COLO668 (cell line): ENCODE data around the gene RRAS2.
A peak's percentile ranks its signal among the peaks of the same experiment; 100 is the strongest.
"Not testable (repeated sequence)": the region's sequence is repeated elsewhere in the genome, so short reads cannot be mapped to it uniquely, and the experiment has no call there.

Experiments used
- DNase-seq: peaks from one replicate; lab custom pipeline; 2025; ENCODE audit not compliant: unreplicated experiment; lab: John Stamatoyannopoulos, UW

The RRAS2 gene

DNA sequence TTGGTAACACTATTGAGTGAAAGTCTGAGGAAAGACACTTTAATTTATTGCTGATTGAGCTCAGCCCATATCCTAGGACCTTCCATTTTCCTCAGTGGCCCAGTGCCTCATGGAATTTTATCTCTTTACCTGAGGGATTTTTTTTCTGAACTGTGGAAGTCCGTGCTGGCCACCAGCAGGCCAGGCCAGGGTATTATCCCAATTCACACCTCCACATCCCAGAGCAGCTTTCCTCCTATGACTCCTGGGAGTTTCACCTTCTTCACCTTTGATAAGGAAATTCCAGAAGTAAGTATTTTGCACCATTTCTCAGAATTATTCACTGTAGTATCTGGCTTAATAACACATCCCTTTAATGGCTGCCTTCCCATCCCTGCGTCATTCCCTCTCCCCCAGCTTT is 13.0 kb upstream of the RRAS2 start:
- no peak for DNase-seq

DNA sequence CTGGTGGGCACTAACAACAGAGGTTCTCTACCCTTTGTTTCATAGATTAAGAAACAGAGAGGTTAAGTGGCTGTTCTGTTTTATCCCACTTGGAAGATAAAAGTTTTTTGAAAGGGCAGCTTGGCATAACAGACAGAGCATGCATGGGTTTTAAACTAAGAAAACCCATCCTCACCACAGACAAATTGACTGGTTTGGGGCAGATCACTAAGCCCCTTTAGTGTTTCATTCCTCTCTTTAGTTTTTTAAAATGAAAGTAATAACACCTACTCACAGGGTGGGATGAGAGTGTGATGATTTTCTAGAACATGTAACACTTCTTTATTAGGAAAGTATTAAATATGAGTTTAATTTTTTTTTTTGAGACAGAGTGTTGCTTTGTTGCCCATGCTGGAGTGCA is 12.3 kb upstream of the RRAS2 start:
- no peak for DNase-seq

DNA sequence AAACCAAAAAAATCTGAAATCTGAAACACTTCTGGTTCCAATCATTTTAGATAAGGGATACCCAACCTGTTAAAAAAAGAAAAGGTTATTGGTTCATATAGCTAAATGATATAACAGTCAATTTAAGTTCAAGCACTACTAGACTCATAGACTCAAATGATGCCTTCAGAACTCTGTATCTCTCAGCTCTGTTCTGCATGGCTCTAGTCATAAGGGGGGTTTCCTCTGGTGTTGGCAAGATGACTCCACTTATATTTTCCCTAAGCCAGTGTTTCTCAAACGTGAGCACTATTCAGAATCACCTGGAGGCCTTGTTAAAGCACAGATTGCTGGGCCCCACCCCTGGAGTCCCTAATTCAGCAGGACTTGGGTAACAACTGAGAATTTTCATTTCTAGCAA is 11.5 kb upstream of the RRAS2 start:
- no peak for DNase-seq

DNA sequence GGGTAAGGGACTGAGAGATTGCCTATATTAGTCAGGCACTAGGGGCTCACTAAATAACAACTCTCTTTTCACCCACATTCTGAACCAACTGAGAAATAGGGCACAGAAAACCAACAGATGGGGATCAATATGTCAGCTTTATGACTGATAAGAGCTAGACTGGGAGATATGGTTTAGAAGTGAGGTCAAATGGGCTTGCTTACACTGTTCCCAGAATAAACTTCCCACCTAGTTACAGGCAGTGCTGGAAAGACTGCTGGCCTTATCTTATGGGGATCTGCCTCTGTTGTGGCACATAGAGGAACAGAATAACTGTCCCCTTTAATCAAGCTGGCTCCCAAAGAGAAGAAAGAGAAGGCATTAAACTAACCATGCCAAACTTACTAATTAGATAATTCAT is 10.6 kb upstream of the RRAS2 start:
- no peak for DNase-seq

DNA sequence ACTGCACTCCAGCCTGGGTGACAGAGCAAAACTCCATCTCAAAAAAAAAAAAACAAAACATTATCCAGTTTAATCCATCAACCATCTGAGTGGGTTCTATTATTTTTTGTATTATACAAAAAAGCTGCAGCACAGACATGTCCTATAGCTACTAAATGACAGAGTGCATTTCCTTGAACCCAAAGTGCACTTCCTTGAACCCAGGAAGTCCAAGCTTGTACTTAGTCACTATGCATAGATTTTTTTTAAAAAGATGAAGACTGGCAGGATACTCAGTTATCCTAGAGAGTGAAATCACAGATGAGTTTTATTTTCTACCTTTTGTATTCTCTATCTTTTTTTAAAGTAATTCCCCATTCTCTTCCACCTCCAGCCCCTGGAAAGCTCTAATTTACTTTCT is 8.0 kb upstream of the RRAS2 start:
- no peak for DNase-seq

DNA sequence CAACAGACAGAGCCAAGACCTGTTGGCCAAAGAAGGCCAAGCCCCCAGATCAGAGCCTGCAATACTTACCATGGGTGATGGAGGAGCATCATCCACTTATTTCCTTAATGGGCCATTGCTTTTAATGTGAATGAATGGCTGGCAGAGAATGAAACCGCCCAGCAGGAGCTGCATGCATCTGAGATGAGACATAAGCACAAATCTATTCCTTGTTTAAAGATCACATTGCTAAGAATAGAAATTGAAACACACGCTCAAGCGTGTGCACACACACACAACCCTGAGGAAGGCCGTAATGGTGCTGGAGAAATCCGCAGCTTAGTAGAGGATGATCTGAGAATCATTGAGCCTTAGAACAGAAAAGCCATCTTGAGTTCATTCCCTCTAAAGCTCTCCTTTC is 5.3 kb upstream of the RRAS2 start:
- DNase-seq: no peak

DNA sequence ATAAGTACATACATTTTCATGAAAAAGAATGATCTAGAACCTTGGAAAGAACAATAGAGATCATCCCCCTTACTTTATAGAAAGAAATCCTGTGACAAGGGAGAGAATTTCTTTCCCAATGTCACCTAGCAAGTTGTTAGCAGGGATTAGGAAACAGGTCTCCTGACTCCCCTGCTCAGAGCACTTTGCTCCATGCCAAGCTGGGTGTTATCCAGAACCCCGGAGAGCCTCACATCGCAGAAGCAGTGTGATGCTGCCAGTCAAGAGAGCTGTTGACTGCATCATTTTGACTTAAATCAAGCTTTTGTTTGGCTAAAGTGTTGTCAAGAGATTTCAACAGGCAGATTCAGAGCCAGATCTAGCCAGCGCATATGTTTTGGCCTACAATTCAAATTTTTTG is 3.6 kb upstream of the RRAS2 start:
- no peak for DNase-seq

DNA sequence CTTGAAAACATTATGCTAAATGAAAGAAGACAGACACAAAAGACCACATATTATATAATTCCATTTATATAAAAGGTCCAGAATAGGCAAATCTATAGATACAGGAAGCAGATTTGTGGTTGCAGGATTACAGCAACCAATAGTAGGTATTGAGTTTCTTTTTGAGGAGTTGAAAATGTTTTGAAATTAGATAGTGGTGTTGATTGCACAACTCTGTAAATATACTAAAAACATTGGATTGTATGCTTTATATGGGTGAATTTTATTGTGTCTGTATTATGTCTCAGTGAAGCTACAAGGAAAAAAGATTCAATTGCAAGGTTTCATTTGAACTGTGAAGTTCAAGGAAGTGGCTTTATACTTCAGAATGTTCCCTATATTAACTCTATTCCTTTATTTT is 3.0 kb upstream of the RRAS2 start:
- DNase-seq: no peak

DNA sequence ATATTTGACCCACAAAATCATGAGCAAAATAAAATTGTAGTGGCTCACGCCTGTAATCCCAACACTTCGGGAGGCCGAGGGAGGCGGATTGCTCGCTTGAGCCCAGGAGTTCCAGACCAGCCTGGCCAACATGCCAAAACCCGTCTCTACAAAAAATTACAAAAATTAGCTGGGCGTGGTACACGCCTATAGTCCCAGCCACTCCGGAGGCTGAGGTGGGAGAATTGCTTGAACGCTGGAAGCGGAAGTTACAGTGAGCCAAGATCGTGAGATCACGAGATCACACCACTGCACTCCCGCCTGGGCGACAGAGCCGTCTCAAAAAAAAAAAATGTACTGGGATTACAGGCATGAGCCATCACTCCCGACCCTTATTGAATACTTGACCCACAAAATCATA is 2.0 kb upstream of the RRAS2 start:
- no peak for DNase-seq

DNA sequence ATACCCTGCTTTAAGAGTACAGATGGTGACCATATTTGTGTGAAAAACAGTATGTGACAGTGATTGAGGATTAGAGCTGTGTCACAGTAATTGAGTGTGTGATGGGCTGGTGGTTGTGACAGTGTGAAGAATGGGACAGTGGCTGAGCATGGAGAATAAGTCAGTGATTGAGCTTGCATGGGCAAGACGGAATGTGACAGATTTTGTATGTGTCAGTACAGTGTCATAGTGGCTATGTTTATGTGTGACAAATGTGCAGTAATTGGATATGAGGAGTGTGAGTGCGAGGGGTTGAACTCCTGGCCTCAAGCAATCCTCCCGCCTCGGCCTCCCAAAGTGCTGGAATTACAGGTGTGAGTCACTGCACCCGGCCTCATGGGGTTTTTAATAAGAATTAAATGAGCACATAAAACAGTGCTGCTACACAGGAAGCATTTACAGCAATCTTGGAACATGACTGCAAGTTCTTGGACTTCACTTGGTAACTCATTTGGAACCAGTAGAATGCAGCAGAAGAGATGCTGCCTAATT is 583 bp upstream of the RRAS2 start:
- no peak for DNase-seq

DNA sequence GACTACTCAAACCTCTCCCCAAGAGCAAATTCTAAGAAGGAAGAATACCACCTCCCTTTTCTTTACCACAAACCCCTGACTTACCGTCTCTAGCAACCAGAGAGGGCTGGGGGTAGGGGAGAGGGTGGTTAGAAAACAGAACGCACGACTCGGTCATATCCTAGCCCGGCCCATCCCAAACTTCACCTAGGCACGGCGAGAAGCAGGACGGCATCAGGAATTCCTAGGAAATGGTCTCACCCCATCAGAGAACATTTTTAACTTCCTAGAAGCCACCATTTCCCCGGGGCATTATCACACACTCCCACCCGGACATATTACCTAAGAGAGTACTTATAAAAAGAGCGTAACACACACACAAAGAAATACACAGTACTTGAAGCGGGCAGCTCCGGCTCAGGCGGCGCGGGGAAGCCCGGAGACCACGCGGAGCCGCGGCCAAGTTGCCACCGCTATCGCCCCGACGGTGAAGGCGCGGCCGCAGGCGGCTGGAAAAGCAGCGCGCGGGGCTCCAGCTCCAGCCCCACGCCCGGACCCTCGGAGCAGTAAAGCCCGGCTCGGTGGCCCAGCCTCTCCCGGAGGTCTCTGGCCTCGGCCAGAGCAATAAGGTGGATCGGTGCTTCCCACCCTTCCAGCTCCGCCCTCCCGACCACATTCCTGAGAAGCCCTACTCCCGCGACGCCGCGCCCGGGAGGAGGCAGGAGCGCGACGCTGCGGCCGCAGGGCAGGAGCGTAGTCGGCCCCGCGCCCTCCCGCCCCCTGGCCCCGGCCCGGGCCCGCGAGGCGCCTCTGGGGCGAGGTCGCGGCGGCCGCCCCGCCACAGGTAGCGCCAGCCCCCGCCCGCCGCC is 878 bp downstream of the RRAS2 start:
- peak; percentile 79 for DNase-seq

DNA sequence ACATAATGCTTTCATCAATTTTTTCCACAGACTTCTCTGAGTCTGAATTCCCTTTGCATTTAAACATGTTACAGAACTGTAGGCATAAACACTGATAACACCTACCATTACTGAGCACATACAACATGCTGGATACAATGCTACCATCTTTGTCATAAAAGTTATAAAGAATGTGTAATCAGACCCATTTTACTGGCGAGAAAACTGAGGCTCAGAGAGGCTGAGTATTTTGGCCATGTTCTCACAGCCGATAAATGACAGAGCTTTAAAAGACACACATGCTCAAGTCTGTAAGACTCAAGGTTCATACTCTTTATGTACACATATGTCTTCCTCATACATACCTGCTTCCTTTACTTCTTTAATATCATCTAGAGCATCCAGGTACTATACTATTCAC is 2.6 kb downstream of the RRAS2 start:
- DNase-seq: no peak

DNA sequence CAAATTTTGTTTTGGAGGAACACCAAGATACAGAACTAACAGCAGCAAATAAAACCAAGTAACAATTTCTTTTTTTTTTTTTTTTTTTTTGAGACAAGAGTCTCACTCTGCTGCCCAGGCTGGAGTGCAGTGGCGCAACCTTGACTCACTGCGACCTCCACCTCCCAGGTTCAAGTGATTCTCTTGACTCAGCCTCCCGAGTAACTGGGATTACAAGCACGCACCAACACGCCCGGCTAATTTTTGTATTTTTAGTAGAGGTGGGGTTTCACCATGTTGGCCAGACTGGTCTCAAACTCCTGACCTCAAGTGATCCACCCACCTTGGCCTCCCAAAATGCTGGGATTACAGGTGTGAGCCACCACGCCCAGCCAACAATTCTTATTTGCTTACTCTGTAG is 4.4 kb downstream of the RRAS2 start:
- DNase-seq: not testable (repeated sequence)

DNA sequence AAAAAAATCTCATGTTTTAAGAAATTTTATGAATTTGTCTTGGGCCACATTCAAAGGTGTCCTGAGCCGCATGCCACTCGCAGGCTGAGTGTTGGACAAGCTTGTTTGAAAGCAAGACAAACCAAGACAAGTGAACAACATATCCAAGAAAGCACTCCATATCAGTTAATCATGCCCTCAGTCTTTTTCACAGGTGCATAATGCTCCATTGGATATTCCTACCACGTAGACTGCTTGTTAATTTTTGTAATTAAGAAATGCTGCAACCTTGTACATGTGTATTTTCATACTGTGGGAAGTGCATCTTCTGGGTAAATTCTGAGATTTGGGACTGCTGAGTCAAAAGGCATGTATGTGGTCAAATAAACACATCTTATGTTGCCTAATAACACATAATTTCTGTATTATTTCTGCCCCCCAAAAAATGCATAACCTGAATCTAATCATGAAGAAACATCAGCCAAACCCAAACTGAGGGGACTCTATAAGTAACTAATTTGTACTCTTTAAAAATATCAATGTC is 8.2 kb downstream of the RRAS2 start:
- DNase-seq: no peak

DNA sequence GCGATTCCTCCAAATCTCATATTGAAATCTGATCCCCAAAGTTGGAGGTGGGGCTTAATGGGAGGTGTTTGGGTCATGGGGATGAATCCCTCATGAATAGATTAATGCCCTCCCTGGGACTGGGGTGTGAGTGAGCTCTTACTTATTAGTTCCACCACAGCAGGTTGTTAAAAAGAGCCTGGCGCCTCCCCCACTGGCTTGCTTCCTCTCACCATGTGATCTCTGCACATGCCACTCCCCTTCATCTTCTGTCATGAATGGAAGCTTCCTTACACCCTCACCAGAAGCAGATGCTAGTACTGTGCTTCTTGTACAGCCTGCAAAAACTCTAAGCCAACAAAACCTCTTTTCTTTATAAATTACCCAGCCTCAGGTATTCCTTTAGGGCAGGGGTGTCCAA is 8.8 kb downstream of the RRAS2 start:
- no peak for DNase-seq

DNA sequence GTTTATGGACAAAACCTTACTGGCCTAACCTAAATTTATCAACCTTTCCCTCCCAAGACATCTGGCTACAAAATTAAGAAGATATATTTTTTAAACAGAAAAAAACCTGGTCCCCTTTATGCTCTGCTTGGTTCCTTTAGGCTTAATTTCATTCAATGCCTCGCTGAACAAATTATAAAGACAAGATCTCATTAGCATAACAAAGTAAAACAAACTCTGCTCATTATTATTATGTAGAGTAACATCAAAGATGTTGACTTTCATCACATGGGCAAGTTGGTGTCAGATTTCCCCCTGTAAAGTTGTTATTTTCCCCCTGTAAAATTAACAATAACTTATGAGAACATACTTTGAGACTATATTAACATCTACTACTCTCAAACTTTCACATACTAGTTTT is 11.0 kb downstream of the RRAS2 start:
- no peak for DNase-seq

DNA sequence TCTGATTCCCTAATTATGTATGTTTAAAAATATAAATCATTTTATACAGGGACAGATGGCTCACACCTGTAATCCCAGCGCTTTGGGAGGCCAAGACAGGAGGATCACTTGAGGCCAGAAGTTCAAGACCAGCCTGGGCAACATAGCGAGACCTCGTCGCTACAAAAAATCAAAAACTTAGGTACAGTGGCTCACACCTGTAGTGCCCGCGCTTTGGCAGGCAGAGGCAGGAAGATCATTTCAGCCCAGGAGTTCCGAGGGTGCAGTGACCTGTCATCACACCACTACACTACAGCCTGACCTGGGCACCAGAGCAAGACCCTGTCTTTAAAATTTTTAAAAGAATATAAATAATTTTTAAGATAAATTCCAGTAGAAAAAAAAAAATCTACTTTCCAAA is 11.5 kb downstream of the RRAS2 start:
- no peak for DNase-seq

DNA sequence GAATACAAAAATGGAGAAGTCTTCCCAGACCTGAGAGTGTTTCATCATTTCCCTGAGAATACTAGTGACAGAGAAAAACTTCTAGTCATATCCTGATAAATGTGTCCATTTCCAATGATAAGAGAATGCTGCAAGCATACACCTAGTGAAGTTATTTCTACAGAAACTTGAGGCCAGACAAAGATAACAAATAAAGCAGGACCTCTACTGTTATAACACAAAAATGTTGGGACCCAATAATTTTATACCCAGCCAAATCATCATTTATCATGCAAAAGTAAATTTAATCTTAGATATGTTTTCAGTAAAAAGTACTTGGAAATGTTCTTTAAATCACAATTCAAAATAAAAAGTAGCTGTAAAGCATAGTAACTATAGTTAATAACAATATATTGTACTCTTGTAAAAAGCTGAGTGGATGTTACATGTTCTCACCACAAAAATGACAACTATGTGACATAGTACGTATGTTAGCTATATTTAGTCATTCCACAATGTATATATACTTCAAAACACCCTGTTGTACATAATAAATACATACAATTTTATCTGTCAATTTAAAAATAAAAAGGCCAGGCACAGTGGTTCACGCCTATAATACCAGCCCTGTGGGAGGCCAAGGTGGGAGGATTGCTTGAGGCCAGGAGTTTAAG is 12.6 kb downstream of the RRAS2 start:
- no peak for DNase-seq

DNA sequence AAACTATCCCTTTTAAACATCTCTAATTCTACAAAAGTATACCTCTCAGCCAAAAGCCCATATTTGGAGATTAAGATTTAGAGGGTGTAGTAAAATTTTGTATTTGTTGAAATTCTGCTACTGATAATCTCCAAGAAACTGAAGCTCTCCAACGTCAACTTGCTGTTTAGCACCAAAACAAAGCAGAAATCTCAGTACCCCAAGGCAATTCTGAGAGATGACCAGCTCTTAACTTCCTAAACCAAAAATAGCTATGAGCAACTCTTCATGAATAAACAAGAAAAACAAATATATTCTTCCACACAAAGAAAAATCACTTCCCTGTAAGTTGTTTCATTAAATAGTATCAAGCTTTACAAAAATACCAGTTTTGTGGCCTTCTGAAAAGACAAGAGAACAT is 13.3 kb downstream of the RRAS2 start:
- no peak for DNase-seq

DNA sequence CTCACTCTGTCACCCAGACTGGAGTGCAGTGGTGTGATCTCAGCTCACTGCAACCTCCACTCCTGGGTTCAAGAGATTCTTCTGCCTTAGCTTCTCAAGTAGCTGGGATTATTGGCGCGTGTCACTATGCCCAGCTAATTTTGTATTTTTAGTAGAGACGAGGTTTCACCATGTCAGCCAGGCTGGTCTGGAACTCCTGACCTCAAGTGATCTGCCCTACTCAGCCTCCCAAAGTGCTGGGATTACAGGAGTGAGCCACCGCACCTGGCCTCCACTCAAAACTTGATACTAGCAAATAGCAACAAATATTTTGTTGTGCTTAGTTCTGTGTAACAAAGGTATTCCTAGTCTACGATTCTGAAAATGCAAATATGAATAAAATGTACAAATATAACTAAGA is 14.0 kb downstream of the RRAS2 start:
- DNase-seq: not testable (repeated sequence)

DNA sequence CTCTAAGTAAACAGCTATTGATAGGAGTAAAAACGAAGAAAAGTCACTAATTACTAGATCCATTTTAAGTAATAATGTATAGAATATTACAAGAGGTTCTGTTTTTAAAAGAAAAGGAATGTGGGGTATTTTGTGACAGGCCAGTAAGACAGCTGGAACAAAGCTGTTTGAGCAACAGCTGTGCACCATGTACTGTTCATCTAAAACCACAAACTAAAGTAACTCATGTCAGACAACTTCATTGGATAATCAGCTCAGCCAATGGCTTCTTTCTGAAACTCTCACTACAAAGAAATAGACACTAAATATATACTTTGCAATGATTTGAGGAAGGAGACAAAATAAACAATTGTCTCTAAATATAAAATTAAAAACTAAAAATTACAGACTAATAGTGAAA is 16.1 kb downstream of the RRAS2 start:
- no peak for DNase-seq

DNA sequence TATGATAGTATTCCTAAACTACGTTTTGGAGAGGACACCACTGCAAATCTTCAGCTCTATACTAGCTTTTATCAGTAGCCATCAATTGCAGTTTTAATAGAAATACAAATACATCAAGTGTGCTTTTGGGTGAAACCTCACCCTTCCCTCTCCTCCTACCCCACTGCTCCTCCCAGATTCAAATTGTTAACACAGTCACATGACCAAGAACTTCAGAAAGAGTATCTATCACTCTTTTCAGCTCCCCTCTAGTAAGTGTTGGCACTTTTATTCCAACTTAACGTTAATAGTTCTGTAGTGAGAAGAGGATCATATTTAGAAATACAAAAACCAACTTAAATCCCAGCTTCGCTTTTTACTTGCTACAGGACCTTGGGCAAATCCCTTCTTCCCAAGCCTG is 17.0 kb downstream of the RRAS2 start:
- no peak for DNase-seq
